Measurements from ENCODE around the gene TOX3.

TOX3 gene

DNA sequence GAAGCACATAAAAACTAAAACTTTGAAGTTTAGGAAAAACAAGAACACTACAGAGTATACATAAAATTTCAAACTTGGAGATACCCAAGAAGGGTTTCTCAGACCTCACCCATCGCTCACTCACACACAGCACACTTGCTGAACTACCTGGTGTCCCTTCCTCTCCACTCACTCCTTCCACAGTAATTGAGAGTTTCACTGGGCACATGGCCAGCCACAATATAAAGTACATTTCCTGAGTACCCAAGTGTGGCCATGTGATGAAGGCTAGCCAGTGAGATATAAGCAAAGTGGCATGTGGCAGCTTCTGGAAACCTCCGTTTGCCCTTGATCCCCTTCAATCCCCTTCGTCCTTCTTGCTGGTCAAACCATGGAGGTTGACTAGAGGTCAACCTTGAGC is 11.9 kb downstream of the TOX3 start:
- DNase-seq, result no peak

DNA sequence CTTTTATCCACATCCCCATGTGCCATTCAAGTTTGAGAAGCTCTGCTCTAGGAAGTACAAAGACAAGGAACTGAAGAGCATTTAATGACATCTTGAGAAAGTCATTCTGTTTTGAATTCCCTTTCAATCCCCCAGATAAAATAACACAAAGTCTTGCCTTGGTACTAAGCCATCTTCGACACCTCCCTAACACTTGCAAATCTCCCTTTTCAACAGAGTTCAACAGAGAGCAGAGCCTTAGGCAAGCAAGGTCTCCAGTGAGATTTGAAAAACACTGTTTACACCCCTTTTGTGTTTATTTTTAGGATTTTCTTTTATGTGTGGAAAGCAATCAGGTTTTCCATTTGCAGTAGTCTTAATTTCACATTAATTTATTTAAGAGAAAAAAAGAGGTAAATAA is 13.6 kb downstream of the TOX3 start:
- DNase-seq, result no peak

DNA sequence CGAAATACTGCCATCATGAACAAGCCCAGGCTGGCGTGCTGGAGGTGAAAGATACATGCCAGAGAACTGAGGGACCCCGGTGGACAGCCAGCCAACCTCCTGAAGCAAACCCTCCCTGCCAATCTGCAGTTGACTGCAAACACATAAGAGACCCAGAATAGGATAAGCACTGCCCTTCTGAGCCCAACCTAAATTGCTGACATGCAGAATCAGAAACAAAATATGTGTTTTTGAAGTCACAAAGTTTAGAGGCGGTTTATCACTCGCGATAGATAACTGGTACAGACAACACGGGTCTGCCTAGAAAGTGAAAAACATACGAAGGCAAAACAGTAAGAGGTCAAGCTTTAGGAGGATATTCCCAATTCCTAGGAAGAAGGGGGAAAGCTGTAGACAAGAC is 14.6 kb downstream of the TOX3 start:
- DNase-seq, result no peak

DNA sequence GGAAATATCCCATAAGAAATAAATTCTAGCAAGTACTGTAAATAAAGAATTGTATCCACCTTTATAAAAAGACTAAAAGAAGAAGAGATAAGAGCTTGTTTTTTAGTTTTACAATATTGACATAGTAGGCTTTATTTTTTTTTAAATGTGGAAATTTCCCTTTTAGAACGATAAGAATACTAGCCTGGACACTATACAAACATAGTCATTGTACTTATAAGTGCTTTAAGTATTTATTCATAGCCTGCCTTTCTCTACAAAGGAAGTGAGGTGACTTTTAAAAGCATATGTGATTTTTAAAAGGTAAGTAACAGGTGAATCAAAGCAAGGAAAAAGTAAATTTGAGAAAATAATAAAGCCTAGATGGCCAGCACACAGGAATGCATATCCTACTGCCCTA is 17.7 kb downstream of the TOX3 start:
- DNase-seq, result no peak

DNA sequence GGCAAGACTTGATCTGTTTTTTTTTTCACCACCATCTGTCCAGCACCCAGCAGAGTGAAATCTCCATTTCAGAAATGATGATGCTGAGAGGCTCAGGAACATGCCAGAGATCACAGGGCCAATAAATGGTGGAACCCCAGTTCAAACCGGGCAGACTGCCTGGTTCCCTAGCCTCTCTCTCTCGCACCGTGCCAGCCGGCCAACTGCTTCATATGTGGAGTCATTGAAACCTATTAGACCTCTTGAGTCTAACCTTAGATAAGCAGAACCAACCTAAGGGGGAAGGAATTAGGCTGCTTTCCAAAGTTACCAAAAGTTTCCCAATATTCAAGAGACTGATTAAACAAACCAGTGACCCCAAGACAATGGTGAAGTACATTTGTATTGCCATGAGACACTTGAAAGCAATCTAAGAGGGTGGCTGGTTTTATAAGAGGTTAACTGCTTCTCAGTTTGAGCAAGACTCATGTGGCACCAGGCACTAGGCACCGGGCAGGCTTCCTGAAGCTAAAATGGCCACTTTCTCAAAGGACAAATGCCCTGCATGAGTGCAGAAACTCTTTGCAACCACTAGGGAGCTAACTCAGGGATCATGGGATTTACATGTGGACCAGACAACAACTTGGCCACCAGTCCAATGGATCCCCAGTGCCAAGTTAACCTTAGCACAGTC is 18.4 kb downstream of the TOX3 start:
- no peak for DNase-seq

DNA sequence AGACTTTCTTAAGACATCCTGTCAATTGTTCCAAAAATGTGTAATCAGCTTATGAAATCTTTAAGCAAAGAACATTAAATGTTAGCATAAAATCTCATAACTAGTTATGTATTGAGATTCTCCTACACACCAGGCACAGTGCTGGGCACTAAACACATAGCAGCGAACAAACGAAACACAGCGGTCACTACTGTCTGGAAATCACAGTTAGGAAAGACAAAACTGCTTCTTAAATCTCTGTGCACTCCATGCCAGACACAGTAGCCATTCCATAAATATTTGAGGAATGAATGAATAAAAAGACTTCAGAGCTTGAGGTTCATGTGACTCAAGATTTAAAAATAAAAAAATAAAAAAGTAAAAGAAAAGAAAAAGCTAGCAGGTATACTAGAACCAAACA is 20.1 kb downstream of the TOX3 start:
- DNase-seq, result no peak

DNA sequence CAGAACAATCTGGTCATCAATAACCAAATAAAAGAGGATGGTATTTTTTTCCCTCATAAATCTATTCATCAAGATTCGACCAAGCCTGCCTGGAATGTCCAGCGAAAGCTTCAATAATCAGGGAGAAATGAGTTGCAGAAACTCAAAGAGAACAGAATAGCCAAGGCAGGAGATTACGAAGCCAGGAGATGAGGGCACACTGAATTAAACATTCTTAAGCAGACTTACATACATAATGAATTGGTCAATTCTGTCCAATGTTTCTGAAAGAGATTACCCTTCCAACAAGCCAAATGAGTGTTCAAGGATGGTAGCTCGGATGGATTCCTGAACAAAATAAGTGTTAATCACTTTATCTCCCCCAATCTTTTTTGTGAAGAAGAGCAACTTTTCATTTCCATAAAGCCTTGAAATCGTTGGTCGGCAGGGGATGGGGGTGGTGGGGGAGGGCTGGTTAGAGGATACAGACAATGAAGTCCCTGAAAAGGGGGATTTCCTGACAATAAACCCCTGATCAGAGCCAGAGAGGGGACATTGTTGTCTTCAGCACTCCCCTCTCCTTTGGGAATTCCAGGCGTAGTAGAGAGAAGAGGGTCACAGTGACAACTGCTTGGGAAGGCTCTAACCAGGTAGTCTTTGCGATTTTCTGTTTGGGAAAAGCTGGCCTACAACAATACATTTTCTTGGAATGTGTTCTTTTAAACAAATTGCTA is 20.7 kb downstream of the TOX3 start:
- no peak for DNase-seq

DNA sequence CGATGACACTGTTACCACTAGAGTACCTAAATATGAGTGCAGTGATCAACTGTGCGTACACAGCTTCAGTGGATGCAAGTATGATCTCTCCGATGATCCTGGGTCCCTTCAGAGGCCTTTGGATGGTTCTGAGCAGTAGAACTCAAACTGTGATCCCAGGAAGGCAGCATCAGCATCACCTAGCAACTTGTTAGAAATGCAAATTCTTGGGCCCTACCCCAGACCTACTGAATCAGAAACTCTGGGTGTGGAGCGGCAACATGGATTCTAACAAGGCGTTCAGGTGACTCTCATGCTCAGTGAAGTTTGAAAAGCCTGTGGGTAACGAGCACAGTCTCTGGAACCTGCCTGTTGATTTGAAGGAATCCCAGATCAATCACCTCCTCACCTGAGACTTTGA is 25.4 kb downstream of the TOX3 start:
- no peak for DNase-seq

DNA sequence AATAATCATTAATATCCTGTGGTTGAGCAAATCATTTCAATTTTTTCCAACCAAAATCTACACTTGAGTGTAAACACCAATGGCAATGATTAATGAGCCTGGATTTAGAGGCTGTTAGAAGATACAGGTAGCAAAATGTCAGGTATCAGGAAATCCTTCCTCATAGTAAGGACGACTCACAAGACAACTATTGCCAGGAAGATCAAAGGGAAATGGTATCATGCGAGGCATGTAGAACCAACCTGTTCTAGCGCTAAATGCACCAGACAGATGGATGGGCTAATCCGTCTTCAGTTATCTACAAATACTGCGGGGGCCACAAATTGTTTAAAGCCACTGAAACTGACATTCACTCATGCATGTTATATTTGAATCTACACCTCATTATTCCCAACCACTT is 28.1 kb downstream of the TOX3 start:
- DNase-seq, result no peak

DNA sequence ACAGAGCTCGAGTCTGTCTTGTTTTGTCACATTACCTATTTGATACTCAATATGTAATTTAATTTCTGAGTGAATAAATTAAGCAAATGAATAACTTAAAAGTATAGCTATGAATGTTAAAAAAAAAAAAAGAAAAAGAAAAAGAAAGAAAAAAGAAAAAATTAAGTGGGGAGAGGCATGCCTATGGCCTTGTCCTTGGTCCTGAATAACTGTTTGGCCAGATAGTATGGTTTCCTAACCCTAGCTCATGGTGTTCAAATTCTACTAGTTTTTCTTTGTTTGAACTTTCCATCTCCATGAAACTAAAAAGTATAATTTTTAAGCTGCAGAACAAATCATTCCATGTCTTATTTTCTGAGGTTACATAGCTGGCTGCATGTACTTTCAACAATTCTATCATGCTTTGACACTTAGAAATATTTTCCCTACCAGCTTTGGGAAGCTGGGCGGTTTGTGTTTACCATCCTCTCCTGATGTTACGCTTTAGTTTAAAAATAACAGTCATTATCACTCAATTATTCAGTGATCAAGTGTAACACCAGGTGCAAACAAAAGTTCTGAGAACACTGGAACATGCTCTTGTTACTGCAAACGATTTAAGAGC is 31.8 kb downstream of the TOX3 start:
- no peak for DNase-seq

DNA sequence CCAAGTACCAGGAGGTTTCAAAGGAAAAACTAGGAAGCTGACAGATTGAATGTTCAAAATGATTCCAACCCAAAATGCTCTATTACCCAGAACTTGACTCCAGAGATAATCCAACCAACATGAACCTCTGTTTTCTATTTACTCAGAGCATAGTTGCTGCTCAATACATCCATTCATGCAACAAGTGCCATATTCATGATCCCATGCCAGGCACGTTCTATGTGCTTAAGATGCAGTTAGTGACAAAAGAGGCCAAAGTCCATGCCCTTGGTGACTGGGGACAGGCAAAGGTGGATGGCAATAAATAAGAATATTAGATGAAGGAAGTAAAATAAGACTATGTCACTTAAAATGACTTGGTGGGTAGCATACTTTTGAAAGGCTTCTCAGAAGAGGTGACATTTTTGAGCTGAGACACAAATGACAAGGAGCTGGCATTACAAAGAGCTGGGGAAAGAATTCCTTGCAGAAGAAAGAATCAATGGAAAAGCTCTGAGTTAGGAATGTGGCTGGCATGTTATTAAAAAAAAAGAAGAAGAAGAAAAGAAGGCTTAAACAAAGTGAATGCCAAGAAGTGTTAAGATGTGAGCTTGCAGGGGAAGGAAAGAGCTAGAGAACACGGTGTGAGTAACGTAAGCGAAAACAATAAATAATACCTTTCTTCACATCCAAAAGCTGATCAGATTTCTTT is 34.5 kb downstream of the TOX3 start:
- no peak for DNase-seq

DNA sequence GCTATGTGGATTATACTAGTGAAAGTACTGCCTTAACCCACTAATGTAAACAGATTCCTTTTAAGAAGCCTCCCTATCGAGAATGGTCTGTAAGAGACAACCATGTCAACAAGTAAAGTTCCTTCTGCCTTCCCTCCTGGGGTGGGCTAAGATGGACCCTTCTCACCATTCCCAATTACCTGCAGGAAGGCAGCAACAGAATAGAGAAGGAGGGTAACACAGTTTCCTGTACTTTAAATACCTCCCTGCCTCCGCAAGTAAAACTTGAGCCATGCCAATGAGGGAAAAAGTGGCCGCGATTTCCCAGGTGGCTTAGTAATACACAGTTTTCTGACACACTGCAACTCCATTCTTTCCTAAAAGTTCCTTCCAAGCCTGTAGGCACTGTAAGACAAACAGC is 45.2 kb downstream of the TOX3 start:
- no peak for DNase-seq

DNA sequence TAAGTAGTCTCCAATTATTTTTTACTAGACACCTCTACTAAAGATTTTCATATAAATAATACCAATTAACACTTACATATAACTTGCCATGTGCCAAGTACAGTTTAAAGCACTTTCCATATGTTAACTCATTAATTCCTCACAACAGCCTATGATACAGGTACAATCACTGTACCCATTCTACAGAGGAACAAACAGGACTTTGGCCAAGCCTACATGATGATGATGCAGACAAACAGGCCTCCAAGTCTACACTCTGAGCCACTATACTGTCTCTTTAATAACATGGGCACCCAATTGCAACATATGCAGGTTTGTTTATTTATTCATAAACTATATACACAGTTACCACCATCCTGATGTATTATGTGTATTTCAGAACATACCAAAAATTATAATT is 46.0 kb downstream of the TOX3 start:
- no peak for DNase-seq

DNA sequence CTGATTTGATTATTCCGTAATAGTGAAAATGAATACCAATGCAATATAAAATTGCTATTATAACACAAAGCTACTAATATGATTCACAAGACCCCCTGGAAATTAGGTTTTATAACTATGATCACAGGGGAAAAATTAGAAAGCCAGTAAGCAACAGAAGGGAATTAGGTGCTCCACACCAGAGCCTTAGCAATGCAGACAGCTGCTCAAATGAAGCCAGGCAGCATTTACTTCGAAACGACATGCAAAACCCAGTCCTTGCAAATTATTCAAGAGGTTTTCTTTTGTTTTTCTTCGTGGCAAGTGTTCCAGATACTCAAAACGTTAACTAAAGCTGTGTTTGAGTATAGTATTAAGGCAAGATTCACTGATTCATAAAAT is 47.9 kb downstream of the TOX3 start:
- no peak for DNase-seq

DNA sequence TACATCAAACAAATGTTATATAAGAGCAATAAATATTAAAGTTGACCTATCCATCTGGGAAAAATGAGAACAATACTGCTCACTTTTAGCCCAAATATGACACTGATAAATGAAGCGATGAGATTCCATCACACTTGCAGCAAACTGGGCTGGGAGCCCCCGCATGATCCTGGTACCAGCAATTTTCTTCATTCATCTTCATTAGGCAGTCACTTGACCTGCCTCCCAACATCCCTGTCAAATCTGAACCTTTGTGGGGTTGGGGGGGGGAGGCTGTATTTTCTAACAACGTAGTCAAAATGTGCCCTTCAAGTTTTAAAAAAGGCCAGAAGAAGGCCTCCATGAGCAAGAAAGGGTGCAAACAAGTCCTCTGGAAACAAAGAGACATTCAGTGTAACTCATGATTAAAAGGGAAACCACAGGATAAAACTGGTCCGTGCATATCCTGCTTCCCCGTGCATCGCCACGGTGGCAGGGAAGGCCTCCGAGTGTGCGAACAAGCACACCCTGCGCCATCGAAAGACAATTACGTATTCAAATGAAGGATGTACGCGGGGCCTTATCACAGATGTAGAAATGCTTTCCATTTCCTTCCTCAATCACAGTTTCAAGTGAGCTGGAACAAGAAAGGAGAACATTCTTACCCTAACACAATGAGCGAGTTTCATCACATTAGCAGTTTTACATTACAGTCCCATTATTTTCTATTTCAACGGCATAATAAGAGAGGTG is 48.4 kb downstream of the TOX3 start:
- no peak for DNase-seq

DNA sequence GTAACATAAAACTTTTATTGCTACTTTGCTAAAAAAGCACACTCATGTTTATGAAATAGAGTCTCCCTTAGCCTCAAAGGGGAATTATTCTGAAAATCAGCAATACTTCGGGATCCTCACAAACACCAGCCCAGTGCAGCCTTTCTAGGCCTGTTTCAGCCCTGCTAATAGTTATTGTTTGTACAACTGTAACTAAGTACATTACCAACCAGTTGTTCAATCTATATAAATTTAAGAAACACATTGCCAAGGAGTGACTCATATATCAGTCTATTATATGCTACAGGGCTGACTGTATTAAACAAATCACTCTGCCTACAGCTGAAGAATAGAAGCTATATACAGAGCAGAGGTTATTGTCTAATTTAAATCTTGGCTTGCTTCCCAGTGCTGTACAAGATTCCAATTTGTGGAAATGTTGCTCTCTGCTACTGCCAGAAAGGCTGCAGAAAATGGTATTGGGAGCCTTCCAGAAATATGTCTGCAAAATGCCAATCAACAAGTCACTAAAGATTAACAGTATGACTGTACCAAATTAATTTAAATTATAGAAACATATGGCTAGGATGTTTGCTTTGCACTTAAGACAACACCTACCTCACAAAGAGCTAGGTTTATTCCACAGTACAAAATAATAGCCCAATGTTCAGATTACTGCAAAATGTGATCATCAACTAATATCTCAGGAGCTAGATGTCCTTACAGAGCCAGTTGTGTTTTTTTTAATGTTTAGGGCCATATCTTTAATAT is 49.7 kb downstream of the TOX3 start:
- DNase-seq, result peak; percentile 47

DNA sequence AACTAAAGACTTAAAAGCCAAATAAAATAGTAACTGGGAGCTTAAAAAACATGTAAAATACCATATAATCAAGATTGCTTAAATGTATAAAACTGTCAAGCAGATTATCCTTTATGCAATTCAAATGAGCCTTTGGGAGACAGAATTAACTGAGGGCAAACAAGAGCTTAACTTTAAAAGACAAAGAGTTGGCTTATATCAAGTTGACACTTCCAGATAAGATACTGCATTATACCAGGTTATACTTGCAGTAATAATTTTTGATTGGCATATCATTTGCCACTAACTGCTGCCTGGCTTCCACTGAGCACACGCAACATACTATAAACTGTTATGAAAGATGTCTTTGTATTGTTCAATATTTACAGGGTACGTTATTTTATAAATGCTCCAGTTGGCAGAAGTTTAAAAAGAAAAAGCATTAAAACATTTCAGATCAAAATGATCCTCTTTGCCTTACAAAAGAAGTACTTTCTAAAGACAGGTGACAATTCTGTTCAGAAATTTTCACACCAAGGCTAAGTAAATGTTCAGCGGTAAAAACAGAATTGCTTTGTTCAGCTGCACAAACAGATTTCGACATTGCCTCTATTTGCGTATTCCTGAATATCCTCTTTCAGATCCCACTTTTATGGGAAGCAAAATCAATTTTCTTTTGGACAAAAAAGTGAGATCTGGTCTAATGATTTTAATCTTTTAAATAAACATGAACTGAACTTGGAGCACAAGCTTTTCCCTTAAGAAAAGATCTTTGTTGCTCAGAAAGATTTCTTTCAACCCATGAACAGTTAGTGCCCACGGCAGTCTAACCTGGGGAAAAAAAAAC is 50.7 kb downstream of the TOX3 start:
- DNase-seq, result peak; percentile 26

DNA sequence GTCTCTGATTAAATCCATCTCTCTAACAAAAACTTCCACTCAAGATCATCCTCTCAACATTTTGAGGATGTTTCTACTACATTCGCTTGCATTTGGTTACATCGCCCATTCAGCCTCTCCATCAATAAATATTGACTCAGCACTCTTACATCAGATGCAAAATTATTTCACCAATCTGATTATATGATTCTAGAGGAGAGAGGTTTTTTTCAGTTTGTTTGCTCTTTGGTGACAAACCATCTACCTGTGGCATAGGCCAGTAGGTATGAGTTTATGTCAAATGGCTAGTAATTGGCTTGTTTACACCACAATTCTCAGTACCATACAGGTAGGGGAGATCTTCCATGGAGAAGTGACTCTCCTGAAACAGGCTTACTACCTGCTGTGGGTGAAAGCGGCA is 52.3 kb downstream of the TOX3 start:
- peak; percentile 21 for DNase-seq

DNA sequence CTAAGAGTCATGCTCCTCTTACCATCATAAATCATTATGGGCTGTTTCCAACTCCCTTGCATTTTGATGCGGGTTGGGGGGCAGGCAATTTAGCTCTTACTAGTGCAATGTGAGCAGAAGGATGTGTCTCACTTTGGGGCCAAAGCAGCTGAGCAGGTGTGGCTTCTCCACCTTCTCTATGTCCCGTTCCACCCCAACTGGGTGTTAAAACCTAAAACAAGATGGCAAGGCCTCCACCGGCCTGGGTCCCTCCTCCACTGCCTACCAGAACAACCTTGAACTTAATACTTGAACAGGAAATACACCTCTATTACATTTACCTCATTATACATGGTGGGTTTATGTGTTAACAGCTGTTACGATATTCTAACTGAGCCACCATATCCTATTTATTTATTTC is 52.8 kb downstream of the TOX3 start:
- DNase-seq, result no peak

DNA sequence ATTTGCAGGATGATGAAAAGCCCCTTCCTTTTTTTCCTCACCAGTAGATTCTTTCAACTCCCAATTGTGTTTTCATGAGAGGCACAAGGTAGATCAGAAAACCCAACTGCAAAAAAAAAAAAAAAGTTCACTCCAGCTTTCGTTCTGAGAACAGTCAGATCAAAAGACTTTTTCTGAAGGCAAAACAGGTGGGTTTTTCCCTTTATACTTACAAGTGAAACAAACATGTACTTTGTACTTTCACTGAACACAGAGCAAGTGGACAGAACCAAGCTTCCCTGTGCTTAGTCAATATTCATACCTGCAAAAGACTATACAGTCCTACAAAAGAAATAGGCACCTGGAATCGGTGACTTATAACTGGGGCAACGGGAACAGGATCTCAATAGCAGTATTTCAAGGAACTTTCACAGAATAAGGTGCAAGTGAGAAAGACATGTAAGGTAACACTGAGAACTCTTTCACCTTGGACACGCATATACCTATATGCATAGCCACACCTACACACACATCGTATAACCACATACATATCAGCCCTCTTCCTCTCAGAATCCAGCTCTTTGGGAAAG is 54.1 kb downstream of the TOX3 start:
- no peak for DNase-seq

DNA sequence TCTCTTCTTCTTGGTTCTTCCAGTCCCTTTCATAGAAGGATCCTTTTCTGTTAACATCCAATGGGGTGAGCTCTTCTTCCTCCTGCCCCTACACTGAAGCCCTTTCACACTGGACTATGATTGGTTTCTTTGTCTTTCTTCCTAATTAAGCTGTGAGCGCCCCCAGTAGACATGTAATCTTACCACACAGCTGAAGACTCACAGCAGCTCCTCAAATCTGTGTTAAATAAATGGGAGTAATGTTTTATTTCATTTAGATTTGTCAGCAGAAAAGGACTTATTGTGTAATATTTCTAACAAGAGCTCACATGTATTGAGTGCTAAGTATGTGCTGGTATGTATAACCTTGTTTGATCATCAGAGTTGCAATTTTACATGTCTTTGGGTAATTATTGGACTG is 55.7 kb downstream of the TOX3 start:
- DNase-seq, result no peak

All from NCI-H2029 treated with DMSO at 0.1 percent for 48 hours (cell line).